Neural progenitor cell (in vitro differentiated cells): Measurements from ENCODE around the gene PRXL2A. TPM values are rescaled to one million over a fixed set of nuclear protein-coding genes. Genes with fewer than 3 reads are reported as not detected.
A peak's percentile ranks its signal among the peaks of the same experiment; 100 is the strongest.

Experiments used
- DNase-seq: peaks from one replicate; pipeline ENCODE4 v3.0.0-alpha.2; 2016; ENCODE audit warnings: low spot score
- H2AFZ ChIP-seq: fragments of 200-600 bp; sonication (generic); replicated peaks from 2 replicates; pipeline ENCODE4 v1.6.1; 2016; ENCODE audit warnings: antibody characterized with exemption
- H3F3A ChIP-seq: fragments of 200-600 bp; sonication (generic); 2 replicates; pipeline ENCODE4 v1.6.1; 2016; ENCODE audit warnings: antibody characterized with exemption, low read depth
- H3K27ac ChIP-seq: fragments of 200-600 bp; sonication (generic); 2 replicates; pipeline ENCODE4 v1.5.1; 2016; ENCODE audit warnings: mild to moderate bottlenecking
- H3K27me3 ChIP-seq: fragments of 200-600 bp; sonication (generic); 2 replicates; pipeline ENCODE4 v1.6.1; 2016; ENCODE audit warnings: mild to moderate bottlenecking, moderate library complexity
- H3K36me3 ChIP-seq: fragments of 200-600 bp; sonication (generic); 2 replicates; pipeline ENCODE4 v1.5.1; 2016
- H3K4me1 ChIP-seq: fragments of 200-600 bp; sonication (generic); 2 replicates; pipeline ENCODE4 v1.6.1; 2016; ENCODE audit warnings: mixed run types
- H3K4me2 ChIP-seq: fragments of 200-600 bp; sonication (generic); 2 replicates; pipeline ENCODE4 v1.6.1; 2016
- H3K4me3 ChIP-seq: fragments of 200-600 bp; sonication (generic); 2 replicates; pipeline ENCODE4 v1.5.1; 2016
- H3K79me2 ChIP-seq: fragments of 200-600 bp; sonication (generic); 2 replicates; pipeline ENCODE4 v1.6.1; 2016; ENCODE audit warnings: low read depth
- H3K9ac ChIP-seq: fragments of 200-600 bp; sonication (generic); 2 replicates; pipeline ENCODE4 v1.6.1; 2016
- H3K9me3 ChIP-seq: fragments of 200-600 bp; sonication (generic); 2 replicates; pipeline ENCODE4 v1.5.1; 2016; ENCODE audit warnings: low read depth
- H4K20me1 ChIP-seq: fragments of 200-600 bp; sonication (generic); 2 replicates; pipeline ENCODE4 v1.6.1; 2016; ENCODE audit warnings: low read depth
- H3K27ac Mint-ChIP-seq: 3 replicates; pipeline ENCODE4 v1.8.0; 2021; ENCODE audit warnings: mixed read lengths
- H3K27me3 Mint-ChIP-seq: 2 replicates; pipeline ENCODE4 v1.8.0; 2022; ENCODE audit warnings: low read depth, mild to moderate bottlenecking, inconsistent platforms, moderate library complexity, mixed read lengths; ENCODE audit not compliant: insufficient read depth
- H3K36me3 Mint-ChIP-seq: 3 replicates; pipeline ENCODE4 v1.8.0; 2021; ENCODE audit warnings: mixed read lengths
- H3K4me1 Mint-ChIP-seq: 3 replicates; pipeline ENCODE4 v1.8.0; 2021; ENCODE audit warnings: mixed read lengths
- H3K4me3 Mint-ChIP-seq: 3 replicates; pipeline ENCODE4 v1.8.0; 2021; ENCODE audit warnings: mild to moderate bottlenecking, moderate library complexity, mixed read lengths
- H3K9me3 Mint-ChIP-seq: 3 replicates; pipeline ENCODE4 v1.8.0; 2020; ENCODE audit warnings: mixed read lengths
- EZH2 ChIP-seq: fragments of 200-600 bp; sonication (generic); IDR thresholded peaks from 2 replicates; pipeline ENCODE4 v1.6.1; 2017; ENCODE audit warnings: antibody characterized with exemption, mild to moderate bottlenecking, moderate library complexity
- EZH2phosphoT487 ChIP-seq: fragments of 200-600 bp; sonication (generic); IDR thresholded peaks from 2 replicates; pipeline ENCODE4 v1.6.1; 2017; ENCODE audit warnings: antibody characterized with exemption
- total RNA-seq: library from RNA; depleted of rRNA; stranded (reverse); fragments of >200 nt; gene quantifications from 2 replicates; pipeline ENCODE4 v1.2.3, GENCODE V29; 2015; ENCODE audit warnings: low replicate concordance
- TF ChIP-seq, protein P1 (sequence below): fragments of 200-600 bp; sonication (generic); IDR thresholded peaks from 2 replicates; pipeline ENCODE4 v1.5.1; 2017; ENCODE audit warnings: antibody characterized with exemption, mild to moderate bottlenecking

Gene PRXL2A
- total RNA-seq, 1 donor from 2014 or later, result 107 TPM

DNA sequence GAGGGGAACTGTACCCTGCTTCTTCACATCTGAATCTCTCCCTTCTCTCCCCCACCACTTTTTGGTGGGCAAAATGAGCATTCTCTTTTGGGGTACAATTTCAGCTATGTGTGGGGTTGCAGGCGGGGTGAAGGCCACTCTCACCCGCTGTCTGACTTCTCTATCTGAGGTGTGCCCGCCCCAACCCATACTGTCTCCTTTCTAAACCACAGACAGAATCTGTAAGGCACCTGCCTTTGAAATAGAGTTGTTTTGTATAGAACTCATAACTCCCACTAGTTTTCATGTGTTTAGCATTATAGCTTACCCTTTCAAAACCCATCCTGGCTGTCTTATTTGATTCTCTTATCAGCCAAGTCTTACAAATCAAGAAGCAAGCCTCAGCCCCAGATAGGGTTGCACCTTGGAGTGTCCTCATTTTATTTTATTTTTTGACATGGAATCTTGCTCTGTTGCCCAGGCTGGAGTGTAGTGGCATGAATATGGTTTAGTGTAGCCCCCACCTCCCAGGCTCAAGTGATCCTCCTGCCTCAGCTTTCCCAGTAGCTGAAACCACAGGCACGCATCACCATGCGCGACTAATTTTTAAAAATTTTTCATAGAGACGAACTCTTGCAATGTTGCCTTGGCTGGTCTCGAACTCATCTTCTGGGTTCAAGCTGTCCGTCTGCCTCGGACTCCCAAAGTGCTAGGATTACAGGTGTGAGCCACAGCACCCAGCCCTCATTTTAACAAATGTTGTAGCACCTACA is 57.7 kb downstream of the PRXL2A start:
- peak overlapping the region; percentile 98 for H3K27ac Mint-ChIP-seq
- H3K79me2 ChIP-seq, result peaks cover 97% of the 10 kb centered on the region
- peaks cover 85% of the 10 kb centered on the region for H3K4me1 ChIP-seq
- no peak overlapping the region for H3K9ac ChIP-seq
- H3K9me3 Mint-ChIP-seq, result no peaks in the 10 kb centered on the region
- H3K4me3 ChIP-seq, result peak overlapping the region; percentile 47
- H3K27me3 ChIP-seq, result no peaks in the 10 kb centered on the region
- no peaks in the 10 kb centered on the region for H3K36me3 ChIP-seq
- TF ChIP-seq, protein P1, sequence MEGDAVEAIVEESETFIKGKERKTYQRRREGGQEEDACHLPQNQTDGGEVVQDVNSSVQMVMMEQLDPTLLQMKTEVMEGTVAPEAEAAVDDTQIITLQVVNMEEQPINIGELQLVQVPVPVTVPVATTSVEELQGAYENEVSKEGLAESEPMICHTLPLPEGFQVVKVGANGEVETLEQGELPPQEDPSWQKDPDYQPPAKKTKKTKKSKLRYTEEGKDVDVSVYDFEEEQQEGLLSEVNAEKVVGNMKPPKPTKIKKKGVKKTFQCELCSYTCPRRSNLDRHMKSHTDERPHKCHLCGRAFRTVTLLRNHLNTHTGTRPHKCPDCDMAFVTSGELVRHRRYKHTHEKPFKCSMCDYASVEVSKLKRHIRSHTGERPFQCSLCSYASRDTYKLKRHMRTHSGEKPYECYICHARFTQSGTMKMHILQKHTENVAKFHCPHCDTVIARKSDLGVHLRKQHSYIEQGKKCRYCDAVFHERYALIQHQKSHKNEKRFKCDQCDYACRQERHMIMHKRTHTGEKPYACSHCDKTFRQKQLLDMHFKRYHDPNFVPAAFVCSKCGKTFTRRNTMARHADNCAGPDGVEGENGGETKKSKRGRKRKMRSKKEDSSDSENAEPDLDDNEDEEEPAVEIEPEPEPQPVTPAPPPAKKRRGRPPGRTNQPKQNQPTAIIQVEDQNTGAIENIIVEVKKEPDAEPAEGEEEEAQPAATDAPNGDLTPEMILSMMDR, result no peak
- no peak for TF ChIP-seq EZH2phosphoT487
- TF ChIP-seq EZH2, result no peak
- no peaks in the 10 kb centered on the region for H3K9me3 ChIP-seq
- peaks cover 48% of the 10 kb centered on the region for H3F3A ChIP-seq
- peaks cover 2% of the 10 kb centered on the region for H3K27me3 Mint-ChIP-seq
- no peak overlapping the region for H2AFZ ChIP-seq
- no peak for DNase-seq
- peaks cover 66% of the 10 kb centered on the region for H4K20me1 ChIP-seq
- peaks cover 1% of the 10 kb centered on the region for H3K36me3 Mint-ChIP-seq
- peaks cover 88% of the 10 kb centered on the region for H3K4me1 Mint-ChIP-seq
- no peak overlapping the region for H3K27ac ChIP-seq
- peak overlapping the region; percentile 91 for H3K4me2 ChIP-seq
- peak overlapping the region; percentile 80 for H3K4me3 Mint-ChIP-seq

DNA sequence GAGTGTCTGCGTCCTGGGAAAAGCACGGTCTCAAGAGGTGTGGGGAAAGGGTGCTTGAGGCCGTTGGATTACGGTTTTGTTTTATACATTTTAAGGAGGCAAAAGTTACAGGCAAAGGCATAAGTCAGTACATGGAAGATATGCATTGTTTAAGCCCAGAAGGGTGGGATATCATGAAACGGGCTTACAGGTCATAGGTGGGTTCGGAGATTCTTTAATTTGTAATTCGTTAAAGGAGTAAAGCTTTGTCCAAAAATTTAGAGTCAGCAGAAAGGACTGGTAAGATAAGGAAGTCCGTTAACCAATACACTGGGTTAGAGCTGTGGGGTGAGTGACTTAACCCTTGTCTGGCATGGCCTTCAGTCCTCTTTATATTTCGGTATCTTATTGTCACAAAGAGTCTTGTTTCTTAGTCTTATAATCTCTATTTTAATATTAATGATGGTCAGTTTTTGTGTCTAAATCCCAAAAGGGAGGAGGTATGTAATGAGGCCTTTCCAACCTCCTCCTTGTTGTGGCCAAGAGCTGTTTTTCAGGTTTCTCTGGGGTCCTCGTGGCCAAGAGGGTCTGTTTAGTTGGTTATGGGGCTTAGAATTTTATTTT is 58.5 kb downstream of the PRXL2A start:
- no peaks in the 10 kb centered on the region for H3K36me3 ChIP-seq
- H3K4me2 ChIP-seq, result peak overlapping the region; percentile 91
- H3F3A ChIP-seq, result peaks cover 48% of the 10 kb centered on the region
- H3K4me3 ChIP-seq, result no peak overlapping the region
- H3K79me2 ChIP-seq, result peaks cover 97% of the 10 kb centered on the region
- peaks cover 87% of the 10 kb centered on the region for H3K4me1 Mint-ChIP-seq
- TF ChIP-seq EZH2phosphoT487 (no peak), EZH2 (no peak)
- TF ChIP-seq, protein P1, result no peak
- peaks cover 77% of the 10 kb centered on the region for H3K4me1 ChIP-seq
- peaks cover 67% of the 10 kb centered on the region for H4K20me1 ChIP-seq
- no peak overlapping the region for H3K9ac ChIP-seq
- peak overlapping the region; percentile 24 for H3K4me3 Mint-ChIP-seq
- peaks cover 8% of the 10 kb centered on the region for H3K36me3 Mint-ChIP-seq
- H3K27me3 Mint-ChIP-seq, result peaks cover 2% of the 10 kb centered on the region
- H3K27me3 ChIP-seq, result no peaks in the 10 kb centered on the region
- no peak for DNase-seq
- no peak overlapping the region for H2AFZ ChIP-seq
- no peaks in the 10 kb centered on the region for H3K9me3 ChIP-seq
- H3K27ac Mint-ChIP-seq, result peak overlapping the region; percentile 78
- no peak overlapping the region for H3K27ac ChIP-seq
- no peaks in the 10 kb centered on the region for H3K9me3 Mint-ChIP-seq

DNA sequence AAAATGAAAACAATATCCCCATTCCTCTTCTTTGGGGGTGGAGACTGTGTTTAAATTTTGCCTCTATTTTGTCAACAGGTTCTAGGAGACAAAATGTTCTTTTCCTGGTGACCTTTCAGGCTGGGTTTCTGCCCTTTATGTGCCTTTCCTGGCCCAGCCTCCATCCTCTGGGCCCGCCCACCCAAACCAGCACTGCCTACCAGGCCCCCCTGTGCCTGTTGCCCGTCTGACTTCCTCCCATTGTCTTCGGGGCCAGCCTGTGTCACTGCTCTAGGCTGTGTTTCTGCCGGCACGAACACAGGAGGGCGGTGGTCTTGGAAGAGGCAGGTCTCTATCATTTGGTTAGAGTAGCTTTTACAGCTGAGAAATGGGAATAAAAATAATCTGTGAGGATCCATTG is 59.7 kb downstream of the PRXL2A start:
- no peaks in the 10 kb centered on the region for H3K9me3 Mint-ChIP-seq
- H4K20me1 ChIP-seq, result peaks cover 79% of the 10 kb centered on the region
- H3K9me3 ChIP-seq, result no peaks in the 10 kb centered on the region
- H3K79me2 ChIP-seq, result peaks cover 97% of the 10 kb centered on the region
- peaks cover 85% of the 10 kb centered on the region for H3K4me1 Mint-ChIP-seq
- H3F3A ChIP-seq, result peaks cover 42% of the 10 kb centered on the region
- no peaks in the 10 kb centered on the region for H3K27me3 ChIP-seq
- no peak overlapping the region for H3K9ac ChIP-seq
- H3K27ac Mint-ChIP-seq, result peak overlapping the region; percentile 85
- no peaks in the 10 kb centered on the region for H3K36me3 ChIP-seq
- H2AFZ ChIP-seq, result no peak overlapping the region
- TF ChIP-seq EZH2 (no peak), EZH2phosphoT487 (no peak)
- TF ChIP-seq, protein P1, result no peak
- peak; percentile 88 for DNase-seq
- H3K4me3 ChIP-seq, result no peak overlapping the region
- peak overlapping the region; percentile 47 for H3K4me3 Mint-ChIP-seq
- peaks cover 8% of the 10 kb centered on the region for H3K36me3 Mint-ChIP-seq
- peak overlapping the region; percentile 62 for H3K4me2 ChIP-seq
- no peak overlapping the region for H3K27ac ChIP-seq
- peaks cover 2% of the 10 kb centered on the region for H3K27me3 Mint-ChIP-seq
- H3K4me1 ChIP-seq, result peaks cover 66% of the 10 kb centered on the region
